Stimulated activated CD4-positive, alpha-beta T cell treated with anti-CD3 and anti-CD28 coated beads, Interleukin-12 subunit alpha, Interleukin-12 subunit beta, amount 100 ng/mL, for 4 hours (primary cell): Measurements from ENCODE around the gene TMTC1.

ENCODE experiments used
- DNase-seq: peaks from one replicate; pipeline ENCODE4 v3.0.0-alpha.2; 2020

Gene TMTC1

DNA sequence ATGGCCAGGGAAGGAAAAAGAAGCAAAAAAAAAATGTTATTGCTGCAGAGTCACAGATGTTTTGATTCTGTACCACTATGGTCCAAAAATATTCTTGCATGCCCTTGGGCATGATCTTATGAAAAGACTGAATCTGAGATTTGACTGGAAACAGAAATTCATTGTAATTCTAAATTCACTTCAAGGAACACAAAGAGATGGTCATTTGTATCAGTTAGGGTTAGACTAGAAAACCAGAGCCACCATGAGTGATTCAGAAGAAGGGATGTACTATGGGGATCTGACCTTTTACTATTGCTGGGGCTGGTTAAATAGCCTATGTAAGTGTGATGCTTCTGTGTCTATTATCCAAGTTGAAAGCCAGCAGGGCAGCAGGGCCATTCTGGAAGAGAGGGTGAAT lies 5.2 kb downstream of the TMTC1 start:
- no peak for DNase-seq

DNA sequence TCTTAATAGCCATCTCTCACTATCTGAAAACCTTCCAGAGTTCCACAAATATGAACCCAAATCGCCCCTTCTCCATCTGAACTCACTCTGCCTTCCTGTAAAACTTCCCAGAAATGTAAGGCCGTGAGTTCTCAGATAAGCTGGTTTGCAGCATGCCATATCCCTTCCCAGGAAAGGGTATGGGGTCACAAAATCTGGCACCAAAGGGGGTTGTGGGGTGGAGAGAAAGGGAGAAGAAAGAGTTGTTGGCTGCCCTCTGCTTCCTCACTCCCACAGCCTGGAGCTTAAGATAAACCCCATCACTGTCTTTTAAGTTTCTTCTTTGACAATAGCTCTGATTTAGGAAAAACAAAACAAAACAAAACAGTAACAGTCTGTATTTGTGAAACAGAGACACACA lies 10.7 kb downstream of the TMTC1 start:
- no peak for DNase-seq

DNA sequence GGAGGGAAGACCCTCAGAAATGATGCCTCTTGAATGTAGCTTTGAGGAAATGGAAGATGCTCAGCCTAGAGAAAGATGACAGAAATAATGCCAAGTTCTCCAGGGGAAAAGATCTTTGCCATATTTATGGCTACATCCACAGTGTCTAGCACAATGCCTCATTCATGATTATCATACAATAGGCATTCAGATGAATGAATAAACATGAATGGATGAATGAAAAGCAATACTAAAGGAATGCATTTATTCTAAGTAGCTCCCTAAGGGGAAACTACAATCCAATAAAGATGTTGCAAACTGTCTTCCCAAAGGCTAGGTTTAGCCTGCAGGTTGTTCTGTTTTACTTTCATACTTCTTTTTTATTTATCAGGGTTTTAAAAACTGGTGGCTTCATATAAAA lies 12.0 kb downstream of the TMTC1 start:
- no peak for DNase-seq

GRCh38 chr12:29771165-29771564 lies 12.6 kb downstream of the TMTC1 start:
- DNase-seq, result no peak

GRCh38 chr12:29769162-29769858 lies 14.4 kb downstream of the TMTC1 start:
- DNase-seq, result no peak

DNA sequence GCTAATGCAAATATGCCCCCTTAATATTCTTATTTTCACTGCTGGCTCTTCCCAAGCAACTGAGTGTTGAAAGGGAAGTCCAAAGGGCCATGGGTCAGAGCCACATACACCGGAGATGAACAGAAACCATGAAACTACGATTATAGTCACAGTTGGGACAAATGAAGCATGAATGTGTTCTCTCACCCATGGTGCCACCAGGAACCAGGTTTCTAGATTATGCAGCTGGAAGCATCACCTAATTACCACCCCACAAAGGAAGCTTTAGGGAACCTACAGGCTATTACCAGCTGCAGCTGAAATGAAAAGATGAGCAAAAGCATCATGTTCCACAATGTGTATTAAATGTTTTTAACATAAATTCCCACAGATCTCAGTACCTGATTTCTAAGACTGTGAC lies 15.4 kb downstream of the TMTC1 start:
- no peak for DNase-seq

DNA sequence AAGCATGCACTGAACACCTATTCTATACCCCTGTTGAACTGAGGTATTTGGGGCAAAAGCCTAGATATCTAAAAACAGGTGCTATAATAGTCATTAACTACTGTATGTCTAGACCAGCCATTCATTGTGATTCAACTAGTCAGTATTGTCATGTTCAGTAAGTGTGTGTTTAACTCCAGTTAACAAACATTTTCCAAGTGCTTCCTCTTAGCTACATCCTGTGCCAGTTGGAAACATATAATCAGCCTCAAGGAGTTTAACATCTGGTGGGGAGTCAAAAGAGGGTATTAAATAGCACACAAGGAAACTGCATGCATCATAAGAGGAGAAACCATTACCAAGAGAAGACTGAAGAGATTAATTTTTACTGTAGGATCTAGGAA lies 20.4 kb downstream of the TMTC1 start:
- no peak for DNase-seq

DNA sequence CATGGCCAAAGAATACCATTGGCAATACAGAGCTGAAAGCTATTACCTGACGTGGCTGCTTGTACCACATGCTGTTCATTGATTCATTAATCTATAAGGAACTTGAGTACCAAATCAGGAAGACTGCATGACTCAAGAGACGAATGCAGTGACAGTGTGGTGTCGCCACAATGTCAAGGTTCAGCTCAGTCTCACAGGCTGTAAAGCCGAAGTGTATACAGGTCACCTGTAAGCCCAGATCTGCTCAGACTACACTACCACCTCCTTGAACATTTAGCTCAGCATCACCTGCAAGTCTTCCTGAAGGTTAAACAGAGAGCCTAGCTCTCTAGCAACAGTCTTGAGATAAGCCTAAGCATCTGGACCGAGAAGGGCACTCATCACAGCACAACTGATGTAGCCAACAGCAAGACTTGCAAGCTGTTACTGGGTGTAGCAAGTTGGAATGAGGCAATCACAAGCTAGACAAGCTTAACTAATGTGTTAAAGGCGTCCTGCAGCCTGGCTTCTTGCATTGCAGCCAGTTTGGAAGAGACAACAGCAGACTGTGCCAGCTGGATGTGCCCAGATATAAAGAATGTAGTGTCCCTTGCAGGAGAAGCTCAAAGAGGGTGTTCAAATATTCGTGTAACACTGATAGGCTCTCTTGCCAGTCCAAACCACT lies 21.0 kb downstream of the TMTC1 start:
- DNase-seq, result no peak

DNA sequence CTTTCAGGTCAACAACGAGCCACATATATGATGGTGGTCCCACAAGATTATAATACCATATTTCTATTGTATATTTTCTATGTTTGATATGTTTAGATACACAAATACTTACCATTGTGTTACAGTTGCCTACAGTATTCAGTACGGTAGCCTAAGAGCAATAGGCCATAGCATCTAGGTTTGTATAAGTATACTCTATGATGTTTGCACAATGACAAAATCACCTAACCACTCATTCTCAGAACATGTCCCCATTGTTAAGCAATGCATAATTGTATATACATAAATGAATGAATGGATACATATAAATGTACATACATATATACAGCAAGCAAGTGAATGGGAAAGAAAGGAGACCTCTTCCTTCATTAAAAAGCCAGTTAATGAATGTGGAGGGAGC lies 23.8 kb downstream of the TMTC1 start:
- no peak for DNase-seq

DNA sequence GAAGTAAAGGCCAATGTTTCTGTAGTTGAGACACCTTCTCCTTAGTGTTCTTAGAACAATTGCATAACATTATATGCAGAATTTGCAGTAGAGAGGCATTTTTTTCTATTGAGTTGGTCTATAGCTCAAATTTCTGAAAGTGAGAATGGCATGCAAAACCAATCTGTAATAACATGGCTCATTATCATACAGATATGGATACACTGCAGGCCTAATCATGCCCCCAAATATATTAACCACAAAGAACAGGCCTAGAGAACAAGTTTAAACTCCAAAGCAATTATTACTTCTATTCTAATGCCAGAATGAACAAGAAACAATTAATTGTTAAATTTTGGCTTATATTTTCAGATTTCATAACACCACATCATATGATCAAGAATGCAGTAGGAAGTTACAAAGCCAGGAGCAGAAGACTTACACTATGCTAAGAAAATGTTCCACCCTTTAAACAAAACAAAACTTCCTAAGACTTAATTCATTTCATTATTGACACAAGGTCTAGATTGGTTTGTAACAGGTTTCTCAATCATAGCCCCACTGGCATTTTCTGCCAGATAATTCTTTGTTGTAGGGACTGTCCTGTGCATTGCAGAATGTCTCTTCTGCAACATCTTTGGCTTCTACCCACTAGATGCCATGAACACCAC lies 26.9 kb downstream of the TMTC1 start:
- no peak for DNase-seq

DNA sequence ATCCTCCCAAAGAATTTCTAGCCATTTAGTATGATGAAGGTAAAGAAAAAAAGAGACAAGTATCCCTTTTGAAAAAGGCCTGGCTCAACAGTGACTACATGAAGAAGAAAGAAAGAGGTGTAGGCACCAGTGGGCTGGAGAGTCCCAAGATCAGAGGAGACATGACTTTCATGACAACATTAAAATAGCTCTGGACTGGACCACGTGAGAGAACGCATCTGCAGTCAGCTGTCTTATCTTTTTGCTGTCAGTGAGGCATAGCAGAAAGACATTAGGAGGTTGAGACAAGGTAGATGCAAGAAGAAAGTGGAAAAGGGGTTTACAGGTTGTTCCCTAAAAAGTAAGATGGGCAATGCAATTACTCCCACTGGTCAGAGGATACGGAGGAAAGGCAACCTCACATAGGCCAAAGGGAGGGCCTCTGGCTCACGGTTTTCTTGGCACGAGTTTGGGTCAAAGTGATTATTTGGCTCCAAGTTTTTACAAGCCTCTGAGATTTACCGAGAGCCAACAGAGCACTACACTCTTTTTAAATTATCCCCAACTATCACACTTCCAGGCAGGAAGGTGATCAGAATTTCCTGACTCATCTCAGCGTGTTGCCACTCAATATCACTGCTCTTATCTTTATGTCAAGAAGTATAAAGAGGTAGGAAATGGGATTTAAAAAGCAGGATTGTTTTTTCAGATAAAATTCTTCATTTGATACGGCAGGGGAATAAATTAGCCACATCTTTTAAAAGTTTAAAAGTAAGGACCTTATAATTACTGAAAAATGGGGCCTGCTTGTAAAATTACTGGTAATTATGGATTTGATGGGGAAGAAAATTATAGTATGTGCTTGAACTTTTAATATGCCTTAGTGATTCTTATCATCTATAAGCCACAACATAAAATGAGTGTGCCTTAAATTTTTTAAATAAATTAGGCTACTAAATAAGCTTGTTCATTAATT lies 29.2 kb downstream of the TMTC1 start:
- DNase-seq, result no peak

DNA sequence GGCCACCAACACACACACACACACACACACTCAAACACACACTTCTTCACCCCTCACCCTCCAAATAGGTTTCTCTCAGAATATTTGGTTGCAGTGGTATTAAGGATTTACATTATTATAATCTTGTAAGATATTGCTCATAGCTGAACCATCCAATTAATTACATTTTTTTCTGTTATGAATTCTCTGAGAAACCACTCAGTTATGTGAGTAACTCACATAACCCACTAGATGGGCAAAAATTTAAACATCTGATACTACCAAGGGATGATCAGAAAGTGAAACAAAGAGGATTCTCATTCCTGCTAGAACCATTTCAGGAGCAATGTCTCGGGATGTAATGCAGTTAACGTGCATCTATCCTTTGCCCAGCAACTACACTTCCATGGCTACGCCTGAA lies 31.6 kb downstream of the TMTC1 start:
- no peak for DNase-seq

GRCh38 chr12:29751676-29752075 lies 32.1 kb downstream of the TMTC1 start:
- DNase-seq, result no peak

- no peak for DNase-seq
Measured at GRCh38 chr12:29750928-29751220, 32.9 kb downstream of the TMTC1 start.

DNA sequence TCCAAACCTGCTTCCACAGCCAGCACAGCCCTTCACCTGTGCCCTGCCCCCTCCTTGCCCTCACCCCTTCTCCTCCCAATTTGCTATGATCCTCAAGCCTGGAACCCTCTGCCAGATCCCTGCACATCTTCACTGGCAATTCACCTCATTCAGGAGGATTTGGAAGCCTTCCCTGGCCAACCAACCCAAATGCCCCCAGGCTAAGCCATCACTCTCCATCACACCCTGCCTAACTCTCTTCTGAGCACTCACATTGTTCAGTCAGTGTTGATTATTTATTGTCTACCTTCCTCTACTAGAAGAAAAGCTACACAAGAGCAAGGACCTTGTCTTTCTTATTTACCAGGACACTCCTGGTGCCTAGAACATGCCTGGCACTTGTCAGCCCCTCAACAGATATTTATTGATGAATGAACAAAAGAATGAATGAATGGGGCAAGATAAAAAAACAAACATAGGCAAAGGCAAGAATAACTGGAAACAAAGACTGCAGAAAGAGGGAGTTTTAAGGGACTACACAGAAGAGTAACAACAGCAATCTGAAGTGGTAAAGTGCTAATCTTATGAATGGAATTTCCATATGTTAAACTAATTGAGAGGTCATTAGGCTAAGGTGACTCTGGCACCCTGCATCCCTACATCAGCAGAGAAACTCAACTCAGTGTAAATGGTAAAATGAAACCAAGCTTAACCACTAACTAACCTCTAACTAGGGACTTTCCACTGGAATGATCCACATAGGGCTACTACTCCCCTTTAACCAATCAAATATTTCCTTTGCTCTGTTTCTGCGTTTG lies 33.4 kb downstream of the TMTC1 start:
- no peak for DNase-seq

DNA sequence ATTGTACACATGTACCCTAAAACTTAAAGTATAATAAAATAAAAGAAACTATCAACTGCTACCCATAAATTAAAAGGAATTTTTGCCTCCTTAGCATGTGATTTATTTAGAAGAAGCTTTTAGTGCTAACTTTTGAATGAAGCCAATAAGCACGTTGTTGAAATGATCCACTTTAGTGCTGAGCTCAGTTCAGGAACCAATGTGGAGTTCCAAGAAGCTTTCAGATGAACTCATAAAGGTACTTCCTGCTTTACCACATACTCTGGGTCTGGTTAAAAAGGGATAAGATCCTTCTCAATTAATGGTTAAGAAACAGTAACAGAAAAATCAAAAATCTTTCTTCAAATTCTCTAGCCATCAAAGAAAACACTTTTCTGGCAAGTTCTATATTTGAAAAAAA lies 39.4 kb downstream of the TMTC1 start:
- DNase-seq, result no peak

DNA sequence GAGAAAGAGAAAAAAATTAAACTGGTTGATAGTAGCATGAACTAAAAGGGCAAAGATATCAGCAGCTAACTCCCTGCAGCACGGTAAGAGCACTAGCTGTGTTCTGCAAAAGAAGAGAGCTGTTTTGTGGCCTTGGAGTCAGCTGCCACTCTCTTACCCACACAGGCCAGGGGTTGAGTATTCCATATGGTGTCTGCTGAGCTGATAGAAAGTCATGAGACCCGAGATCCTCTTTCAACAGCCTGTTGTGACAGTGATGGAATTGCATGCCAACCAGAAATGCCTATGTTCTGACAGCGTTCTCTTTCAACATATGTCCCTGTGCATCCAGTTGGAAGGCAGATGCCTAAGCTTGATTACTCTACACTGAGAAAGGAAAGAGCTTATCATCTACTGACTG lies 39.9 kb downstream of the TMTC1 start:
- DNase-seq, result no peak

DNA sequence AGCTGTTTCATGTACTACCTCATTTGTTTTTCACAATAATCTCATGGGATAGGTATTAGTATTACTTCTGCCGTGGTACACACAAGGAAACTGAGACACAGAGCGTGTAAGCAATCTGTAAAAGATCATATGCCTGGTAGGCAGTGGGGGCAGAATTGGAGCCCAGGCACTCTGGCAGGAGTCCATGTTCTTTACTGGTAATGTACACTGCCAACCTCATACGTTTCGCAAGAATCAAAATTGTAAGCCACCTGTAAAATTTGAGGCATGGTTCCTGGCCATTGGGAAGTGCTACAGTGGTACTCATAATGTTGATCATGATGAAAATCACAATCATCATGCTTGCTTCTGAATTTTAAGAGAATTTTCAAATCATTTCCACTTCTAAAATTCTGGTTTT lies 40.7 kb downstream of the TMTC1 start:
- DNase-seq, result no peak

DNA sequence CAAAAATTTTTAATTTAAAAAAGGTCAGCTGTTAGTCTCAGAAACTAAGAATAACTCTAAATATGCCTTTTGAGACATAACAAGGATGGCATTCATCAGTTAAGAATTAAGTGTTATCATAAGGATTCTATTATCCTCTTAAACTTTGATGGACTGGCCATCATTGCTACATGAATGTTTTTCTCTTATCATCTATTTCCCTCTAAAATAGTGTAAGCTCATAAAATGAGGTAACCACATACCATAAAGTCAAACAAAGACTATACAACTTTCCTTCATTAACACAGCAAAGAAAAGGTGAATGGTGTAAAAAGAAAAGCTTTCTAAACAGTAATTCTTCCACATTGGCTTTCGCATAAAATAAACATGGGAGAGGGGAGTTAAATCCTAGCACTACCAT lies 41.1 kb downstream of the TMTC1 start:
- no peak for DNase-seq

DNA sequence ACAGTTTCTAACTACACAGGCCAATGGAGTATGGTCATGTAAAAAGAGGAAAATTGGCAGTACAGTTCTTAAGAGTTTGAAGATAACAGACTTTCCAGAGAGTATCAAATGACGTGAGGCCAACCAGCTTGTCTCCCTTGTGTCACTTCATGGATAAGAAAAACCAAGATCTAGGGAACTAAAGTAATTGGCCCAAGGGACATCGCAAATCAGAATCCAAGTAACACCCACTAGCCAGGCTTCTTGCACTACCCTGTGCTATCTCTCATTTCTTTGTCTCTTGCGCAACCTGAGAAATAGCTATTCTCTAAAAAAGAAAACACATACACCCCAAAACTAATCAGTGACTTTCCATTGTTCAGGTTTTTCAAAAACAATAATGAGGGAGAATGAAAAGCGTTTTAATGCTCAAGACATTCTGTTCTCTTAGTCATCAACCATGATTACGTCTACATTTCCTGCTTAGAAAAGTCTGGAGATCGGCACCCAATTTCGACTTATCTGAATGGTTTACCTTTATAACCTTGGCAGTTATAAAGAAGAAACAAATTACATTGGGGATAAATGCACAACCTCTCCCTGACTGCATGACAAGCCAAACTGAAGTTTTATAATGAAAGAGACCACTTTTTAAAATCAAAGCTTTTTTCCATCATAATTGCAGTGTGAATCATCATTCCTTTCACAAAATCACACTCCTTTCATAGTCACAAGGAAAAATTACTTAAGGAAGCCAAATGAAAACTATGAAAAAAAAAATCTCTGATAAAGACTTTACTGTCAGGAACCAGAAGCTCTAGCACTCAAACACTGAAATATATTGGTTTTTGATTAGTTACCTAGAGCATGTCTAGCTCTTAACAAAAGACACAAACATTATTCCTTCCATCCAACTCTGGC lies 42.1 kb downstream of the TMTC1 start:
- no peak for DNase-seq

DNA sequence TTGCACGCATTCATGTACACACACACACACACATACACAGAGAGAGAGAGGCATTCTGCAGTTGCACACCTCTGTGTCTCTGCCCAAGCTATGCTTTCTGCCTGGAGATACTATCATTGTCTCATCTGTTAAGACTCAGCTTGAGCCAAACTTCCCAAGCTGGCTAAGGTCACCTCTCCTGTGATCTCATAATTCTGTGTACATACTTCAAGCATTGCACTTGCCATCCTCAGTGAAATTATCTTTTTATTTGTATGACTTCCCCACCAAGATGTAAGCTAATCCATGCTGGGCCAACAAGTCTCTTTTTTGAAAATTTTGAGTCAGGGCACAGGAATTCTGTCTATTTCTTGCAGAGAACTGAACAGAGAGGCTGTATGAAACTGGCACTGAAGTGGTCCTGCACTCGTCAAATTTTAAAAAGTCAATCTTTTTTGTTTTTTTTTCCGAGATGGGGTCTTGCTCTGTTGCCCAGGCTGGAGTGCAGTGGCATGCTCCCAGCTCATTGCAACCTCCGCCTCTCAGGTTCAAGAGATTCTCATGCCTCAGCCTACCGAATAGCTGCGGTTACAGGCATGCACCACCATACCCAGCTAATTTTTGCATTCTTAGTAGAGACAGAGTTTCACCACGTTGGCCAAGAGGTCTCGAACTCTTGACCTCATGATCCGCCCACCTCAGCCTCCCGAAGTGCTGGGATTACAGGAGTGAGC lies 44.3 kb downstream of the TMTC1 start:
- no peak for DNase-seq
